H9 (cell line): ENCODE measurements around the gene SPIN2B. TPM values are rescaled to one million over a fixed set of nuclear protein-coding genes. Genes with fewer than 3 reads are reported as not detected.
"Not testable (repeated sequence)": the region's sequence is repeated elsewhere in the genome, so short reads cannot be mapped to it uniquely, and the experiment has no call there.

Experiments
- DNase-seq: peaks from one replicate; pipeline ENCODE4 v3.0.0-alpha.2; 2017
- H2AFZ ChIP-seq: one replicate; pipeline ENCODE4 v1.6.1; 2013; ENCODE audit warnings: mild to moderate bottlenecking, low read length, control low read depth, moderate library complexity
- H2AK5ac ChIP-seq: 2 replicates; pipeline ENCODE4 v1.6.1; 2013; ENCODE audit warnings: low read length, control low read depth, mixed read lengths; ENCODE audit not compliant: insufficient read length
- H2BK120ac ChIP-seq: one replicate; pipeline ENCODE4 v1.6.1; 2013; ENCODE audit warnings: low read depth, mild to moderate bottlenecking, low read length, control low read depth, inconsistent platforms; ENCODE audit not compliant: poor library complexity, severe bottlenecking
- H2BK12ac ChIP-seq: 2 replicates; pipeline ENCODE4 v1.6.1; 2013; ENCODE audit warnings: low read length, control low read depth, mixed read lengths, low read depth; ENCODE audit not compliant: insufficient read length
- H2BK15ac ChIP-seq: 2 replicates; pipeline ENCODE4 v1.6.1; 2013; ENCODE audit warnings: low read depth, low read length, control low read depth
- H2BK20ac ChIP-seq: one replicate; pipeline ENCODE4 v1.6.1; 2013; ENCODE audit warnings: low read depth, mild to moderate bottlenecking, low read length, control low read depth, inconsistent platforms; ENCODE audit not compliant: poor library complexity, severe bottlenecking
- H2BK5ac ChIP-seq: 2 replicates; pipeline ENCODE4 v1.6.1; 2013; ENCODE audit warnings: low read length, control low read depth, mixed read lengths; ENCODE audit not compliant: insufficient read length
- H3K14ac ChIP-seq: 2 replicates; pipeline ENCODE4 v1.6.1; 2013; ENCODE audit warnings: low read length, control low read depth; ENCODE audit not compliant: insufficient read depth
- H3K18ac ChIP-seq: 2 replicates; pipeline ENCODE4 v1.6.1; 2013; ENCODE audit warnings: low read depth, mild to moderate bottlenecking, mixed read lengths, low read length, control low read depth; ENCODE audit not compliant: insufficient read length
- H3K23ac ChIP-seq: 2 replicates; pipeline ENCODE4 v1.6.1; 2013; ENCODE audit warnings: low read length, control low read depth, mixed read lengths, low read depth; ENCODE audit not compliant: insufficient read length
- H3K23me2 ChIP-seq: 2 replicates; pipeline ENCODE4 v1.6.1; 2013; ENCODE audit warnings: low read depth, mild to moderate bottlenecking, mixed read lengths, low read length, control low read depth; ENCODE audit not compliant: insufficient read length, poor library complexity, severe bottlenecking
- H3K27ac ChIP-seq: 2 replicates; pipeline ENCODE4 v1.5.1; 2013; ENCODE audit warnings: low read length, control low read depth, mixed read lengths, low read depth; ENCODE audit not compliant: insufficient read length
- H3K27me3 ChIP-seq: 2 replicates; pipeline ENCODE4 v1.6.1; 2013; ENCODE audit warnings: low read length, control low read depth, inconsistent platforms; ENCODE audit not compliant: insufficient read depth
- H3K4ac ChIP-seq: 2 replicates; pipeline ENCODE4 v1.6.1; 2013; ENCODE audit warnings: low read depth, mild to moderate bottlenecking, control low read depth, inconsistent platforms, low read length, moderate library complexity
- H3K4me1 ChIP-seq: 2 replicates; pipeline ENCODE4 v1.6.1; 2013; ENCODE audit warnings: low read length, control low read depth, inconsistent platforms; ENCODE audit not compliant: insufficient read depth
- H3K4me2 ChIP-seq: 2 replicates; pipeline ENCODE4 v1.6.1; 2013; ENCODE audit warnings: low read length, control low read depth, mixed read lengths; ENCODE audit not compliant: insufficient read length, insufficient read depth
- H3K56ac ChIP-seq: 2 replicates; pipeline ENCODE4 v1.6.1; 2013; ENCODE audit warnings: low read depth, mild to moderate bottlenecking, mixed read lengths, low read length, control low read depth; ENCODE audit not compliant: insufficient read length
- H3K79me1 ChIP-seq: 2 replicates; pipeline ENCODE4 v1.6.1; 2013; ENCODE audit warnings: low read depth, mild to moderate bottlenecking, moderate library complexity, low read length, control low read depth, inconsistent platforms; ENCODE audit not compliant: insufficient read depth, poor library complexity, severe bottlenecking
- H3K79me2 ChIP-seq: 2 replicates; pipeline ENCODE4 v1.6.1; 2013; ENCODE audit warnings: low read length, control low read depth, inconsistent platforms; ENCODE audit not compliant: insufficient read depth
- H3K9ac ChIP-seq: 2 replicates; pipeline ENCODE4 v1.6.1; 2013; ENCODE audit warnings: low read length, control low read depth, mixed read lengths; ENCODE audit not compliant: insufficient read length; ENCODE audit errors: extremely low read depth
- H3K9me3 ChIP-seq: one replicate; pipeline ENCODE4 v1.6.1; 2013; ENCODE audit warnings: low read depth, low read length, inconsistent platforms; ENCODE audit not compliant: control insufficient read depth
- H3T11ph ChIP-seq: one replicate; pipeline ENCODE4 v1.6.1; 2013; ENCODE audit warnings: mild to moderate bottlenecking, low read length, control low read depth, inconsistent platforms
- H4K20me1 ChIP-seq: one replicate; pipeline ENCODE4 v1.6.1; 2013; ENCODE audit not compliant: control insufficient read depth, insufficient read length, insufficient read depth
- H4K5ac ChIP-seq: 2 replicates; pipeline ENCODE4 v1.6.1; 2013; ENCODE audit warnings: low read depth, mild to moderate bottlenecking, mixed read lengths, low read length, control low read depth; ENCODE audit not compliant: insufficient read length
- H4K8ac ChIP-seq: replicated peaks from 2 replicates; pipeline ENCODE4 v1.6.1; 2013; ENCODE audit warnings: low read length, control low read depth, mixed read lengths, low read depth; ENCODE audit not compliant: insufficient read length
- H4K91ac ChIP-seq: 2 replicates; pipeline ENCODE4 v1.6.1; 2013; ENCODE audit warnings: low read depth, mild to moderate bottlenecking, moderate library complexity, mixed read lengths, low read length, control low read depth; ENCODE audit not compliant: insufficient read length
- H3K27ac Mint-ChIP-seq, 3 experiments: 2 replicates in 2 of 3; 3 replicates in 1 of 3; pipeline ENCODE4 v1.8.0; 2020 to 2021; ENCODE audit warnings: mixed read lengths in 3 of 3, mild to moderate bottlenecking in 1 of 3, moderate library complexity in 1 of 3
- H3K27me3 Mint-ChIP-seq: 2 replicates; pipeline ENCODE4 v1.8.0; 2021; ENCODE audit warnings: low read depth, mild to moderate bottlenecking, moderate library complexity, mixed read lengths
- H3K36me3 Mint-ChIP-seq, 3 experiments: 2 replicates in 2 of 3; 3 replicates in 1 of 3; pipeline ENCODE4 v1.8.0; 2020 to 2021; ENCODE audit warnings: low read depth in 3 of 3, mixed read lengths in 3 of 3; ENCODE audit not compliant: insufficient read depth in 1 of 3
- H3K4me1 Mint-ChIP-seq, 2 experiments: 2 replicates each; pipeline ENCODE4 v1.8.0; 2020; ENCODE audit warnings: mixed read lengths in 2 of 2
- H3K4me3 Mint-ChIP-seq, 2 experiments: 2 replicates in 1 of 2; 3 replicates in 1 of 2; pipeline ENCODE4 v1.8.0; 2020 to 2021; ENCODE audit warnings: mild to moderate bottlenecking in 2 of 2, mixed read lengths in 2 of 2, moderate library complexity in 1 of 2
- H3K9me3 Mint-ChIP-seq, 2 experiments: 2 replicates in 1 of 2; 3 replicates in 1 of 2; pipeline ENCODE4 v1.8.0; 2020; ENCODE audit warnings: mild to moderate bottlenecking in 2 of 2, mixed read lengths in 2 of 2, moderate library complexity in 1 of 2
- CTCF ChIP-seq: fragments of 200-600 bp; sonication (generic); conservative IDR thresholded peaks from 3 replicates; pipeline ENCODE4 v1.8.0; 2021; ENCODE audit warnings: antibody characterized with exemption, mild to moderate bottlenecking
- WGBS: extraction: QIAGEN DNeasy Blood & Tissue Kit; methylation state at CpG from one replicate; pipeline ENCODE4 v1.1.7; 2013; ENCODE audit warnings: missing lambda C conversion rate, low lambda C conversion rate, mixed read lengths; ENCODE audit not compliant: insufficient read length; ENCODE audit errors: extremely low coverage; 5-methylcytosine and 5-hydroxymethylcytosine counted together
- total RNA-seq: library from RNA; stranded (reverse); gene quantifications from 2 replicates; pipeline ENCODE4 v1.2.1, GENCODE V29; 2021

SPIN2B gene
- total RNA-seq, 1 experiment from 2014 or later = 15.0 TPM

- Histone ChIP-seq H3T11ph (no peak overlapping the region), H2BK15ac (no peak overlapping the region), H4K8ac (no peak overlapping the region), H3K56ac (no peak overlapping the region), H3K27ac (no peak overlapping the region), H4K20me1 (no peaks in the 10 kb centered on the region), H3K23ac (no peak overlapping the region), H3K9ac (no peak overlapping the region), H2AK5ac (no peak overlapping the region), H3K27me3 (no peaks in the 10 kb centered on the region), H3K4me1 (peaks cover 6% of the 10 kb centered on the region; the same call in 1 of the 2 replicates), H4K5ac (no peak overlapping the region), H2BK120ac (no peak overlapping the region), H3K18ac (no peak overlapping the region), H3K23me2 (no peaks in the 10 kb centered on the region), H3K9me3 (peaks cover 27% of the 10 kb centered on the region), H3K4ac (no peak overlapping the region), H4K91ac (no peak overlapping the region), H3K14ac (no peak overlapping the region), H3K79me1 (no peaks in the 10 kb centered on the region), H2BK20ac (no peak overlapping the region), H2AFZ (no peak overlapping the region), H3K4me2 (no peak overlapping the region), H2BK12ac (no peak overlapping the region), H3K79me2 (no peaks in the 10 kb centered on the region; the same call in 1 of the 2 replicates), H2BK5ac (no peak overlapping the region)
- Mint-ChIP-seq H3K4me1 (peaks cover 11 to 14% of the 10 kb centered on the region in 2 experiments), H3K9me3 (peaks cover 84 to 86% of the 10 kb centered on the region in 2 experiments), H3K27ac (no peak overlapping the region), H3K27me3 (peaks cover 5% of the 10 kb centered on the region), H3K4me3 (no peak overlapping the region), H3K36me3 (peaks cover 36 to 40% (median 37%) of the 10 kb centered on the region in 3 experiments)
- no peak for TF ChIP-seq CTCF
- DNase-seq = no peak
- WGBS = no CpG with 5 or more reads among the region's 2 CpGs
Measured at GRCh38 chrX:57155171-57155570, 33.8 kb upstream of the SPIN2B start.

- DNase-seq, H2AFZ ChIP-seq, H2BK5ac ChIP-seq, H3K4ac ChIP-seq, H3K79me2 ChIP-seq, H2BK120ac ChIP-seq, H3K27ac Mint-ChIP-seq, H3K27ac ChIP-seq, H3K27me3 ChIP-seq, H2AK5ac ChIP-seq, H3K23me2 ChIP-seq, H2BK12ac ChIP-seq, H3K9ac ChIP-seq, H3K56ac ChIP-seq, H3K4me1 ChIP-seq, H3K23ac ChIP-seq, H3K14ac ChIP-seq, H2BK15ac ChIP-seq, H4K20me1 ChIP-seq, H3T11ph ChIP-seq, H4K91ac ChIP-seq, H4K8ac ChIP-seq, H3K27me3 Mint-ChIP-seq, H3K4me2 ChIP-seq, H3K18ac ChIP-seq, H3K4me3 Mint-ChIP-seq, H4K5ac ChIP-seq, H2BK20ac ChIP-seq, H3K79me1 ChIP-seq: not testable (repeated sequence)
- H3K9me3 Mint-ChIP-seq = peaks cover 86 to 87% of the 10 kb centered on the region in 2 experiments
- WGBS = no CpG with 5 or more reads among the region's 8 CpGs
- peaks cover 26% of the 10 kb centered on the region for H3K9me3 ChIP-seq
- H3K36me3 Mint-ChIP-seq = peaks cover 48 to 49% (median 48%) of the 10 kb centered on the region in 3 experiments
- peaks cover 11 to 14% of the 10 kb centered on the region in 2 experiments for H3K4me1 Mint-ChIP-seq
Measured at GRCh38 chrX:57152222-57152621, 30.9 kb upstream of the SPIN2B start.
